GM19328 (cell line): ENCODE data around the gene FGF4.

Experiments used
- ATAC-seq: cut with Tn5 transposase; IDR thresholded peaks from one replicate; pipeline ENCODE4 v1.9.1; 2021; ENCODE audit warnings: mild to moderate bottlenecking, moderate library complexity; ENCODE audit not compliant: unreplicated experiment

The FGF4 gene

DNA sequence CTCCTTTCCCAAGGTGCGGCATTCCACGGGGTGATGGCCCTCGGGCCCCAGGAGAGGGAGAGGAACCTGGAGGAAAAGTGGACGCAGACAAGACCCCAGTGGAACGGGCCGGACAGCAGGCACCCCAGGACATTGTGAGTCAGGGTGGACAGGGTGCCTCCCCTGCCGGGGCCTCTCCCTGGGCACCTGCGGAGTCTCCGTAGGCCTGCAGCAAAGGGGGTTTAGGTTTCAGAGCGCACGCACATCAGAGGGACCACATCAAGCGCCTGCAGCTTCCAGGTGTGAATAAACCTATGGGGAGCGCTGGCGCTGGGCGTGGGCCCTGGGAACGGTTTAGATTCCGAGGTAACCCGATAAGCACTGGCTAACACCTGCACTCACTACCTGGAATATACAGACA lies 48.7 kb downstream of the FGF4 start:
- ATAC-seq, result no peak

DNA sequence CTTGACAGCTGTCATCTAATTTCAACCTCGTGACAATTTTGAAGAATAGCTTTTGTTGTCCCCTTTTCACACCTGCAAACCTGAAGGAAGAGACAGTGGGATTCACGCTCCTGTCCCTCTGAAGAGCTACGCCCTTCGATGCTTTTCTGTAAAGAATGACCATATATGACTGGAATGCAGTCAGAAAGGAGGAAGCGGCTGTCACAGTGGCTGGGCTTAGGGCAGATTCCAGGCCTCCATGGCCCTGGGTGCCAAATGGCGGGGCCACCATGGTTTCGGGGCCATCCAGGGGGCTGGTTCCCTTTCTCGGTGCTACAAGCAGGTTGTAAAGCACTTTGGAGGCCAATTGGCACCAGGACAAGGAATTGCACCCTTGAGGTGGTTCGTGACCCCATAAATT lies 49.1 kb downstream of the FGF4 start:
- ATAC-seq, result no peak

DNA sequence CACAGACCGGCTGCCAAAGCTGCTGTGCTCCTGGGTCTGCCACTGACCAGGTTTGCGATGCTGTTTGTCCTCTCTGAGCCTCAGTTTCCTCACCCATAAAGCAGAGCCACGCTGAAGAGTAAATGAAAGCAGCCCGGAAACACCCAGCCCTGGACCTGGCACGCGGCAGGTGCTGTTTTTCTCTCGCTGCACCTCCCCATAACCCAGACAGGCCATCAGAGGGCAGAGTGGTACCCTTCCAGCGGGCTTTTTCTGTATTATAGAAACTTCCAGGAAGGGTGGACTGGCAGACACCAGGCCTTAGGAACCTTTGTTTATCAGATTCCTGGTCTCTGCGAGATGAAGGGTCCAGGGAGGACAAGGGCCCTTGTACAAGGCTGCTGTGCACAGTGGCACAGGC lies 53.4 kb downstream of the FGF4 start:
- ATAC-seq, result no peak

DNA sequence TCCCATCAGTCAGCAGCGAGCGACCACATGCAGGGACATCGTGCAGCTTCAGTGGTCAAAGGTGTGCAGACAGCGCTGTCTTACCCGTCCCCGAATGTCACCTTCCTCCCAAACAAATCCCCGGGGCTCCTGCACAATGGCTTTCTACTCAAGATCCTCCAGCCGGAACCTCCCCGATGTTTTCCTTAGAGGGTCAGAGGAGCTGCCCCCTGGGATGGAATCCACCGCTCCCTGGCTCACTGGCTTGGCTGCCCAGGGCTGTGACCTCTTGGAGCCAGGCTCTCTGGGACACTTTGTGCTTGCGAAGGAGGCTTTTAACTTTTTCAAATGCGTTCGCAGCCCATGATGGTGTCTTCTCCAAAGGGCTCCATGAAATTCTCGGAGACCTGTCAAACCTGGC lies 54.0 kb downstream of the FGF4 start:
- ATAC-seq, result no peak
